Measurements from ENCODE around the gene IL31.

Gene IL31

GRCh38 chr12:122152754-122153153 lies 21.3 kb downstream of the IL31 start:
- no peak for DNase-seq

GRCh38 chr12:122150127-122150681 lies 23.8 kb downstream of the IL31 start:
- no peak for DNase-seq

- no peak for DNase-seq
Observed at GRCh38 chr12:122148657-122149056, 25.4 kb downstream of the IL31 start.

- no peak for DNase-seq
Observed at GRCh38 chr12:122147514-122148290, 26.3 kb downstream of the IL31 start.

- DNase-seq, result no peak
Observed at GRCh38 chr12:122145505-122146330, 28.3 kb downstream of the IL31 start.

- DNase-seq, result no peak
Observed at GRCh38 chr12:122144885-122145284, 29.1 kb downstream of the IL31 start.

GRCh38 chr12:122142857-122143256 lies 31.2 kb downstream of the IL31 start:
- DNase-seq, result no peak

- no peak for DNase-seq
Observed at GRCh38 chr12:122141911-122142725, 31.9 kb downstream of the IL31 start.

GRCh38 chr12:122140467-122141257 lies 33.4 kb downstream of the IL31 start:
- DNase-seq, result no peak

GRCh38 chr12:122139941-122140340 lies 34.1 kb downstream of the IL31 start:
- DNase-seq, result no peak

- DNase-seq, result no peak
Observed at GRCh38 chr12:122139266-122139665, 34.8 kb downstream of the IL31 start.

- peak in 1 of 2 donors; percentile 9 for DNase-seq
Observed at GRCh38 chr12:122138616-122139015, 35.4 kb downstream of the IL31 start.

- DNase-seq, result no peak
Observed at GRCh38 chr12:122138181-122138580, 35.8 kb downstream of the IL31 start.

- DNase-seq, result no peak
Observed at GRCh38 chr12:122137681-122138080, 36.3 kb downstream of the IL31 start.

- DNase-seq, result no peak
Observed at GRCh38 chr12:122137229-122137628, 36.8 kb downstream of the IL31 start.

GRCh38 chr12:122135437-122136031 lies 38.5 kb downstream of the IL31 start:
- no peak for DNase-seq

- DNase-seq, result no peak
Observed at GRCh38 chr12:122133192-122133950, 40.6 kb downstream of the IL31 start.

GRCh38 chr12:122130150-122130549 lies 43.9 kb downstream of the IL31 start:
- DNase-seq, result no peak

- DNase-seq, result no peak
Observed at GRCh38 chr12:122129131-122129530, 44.9 kb downstream of the IL31 start.

- DNase-seq, result no peak
Observed at GRCh38 chr12:122128481-122128880, 45.5 kb downstream of the IL31 start.

- DNase-seq, result no peak
Observed at GRCh38 chr12:122127839-122128238, 46.2 kb downstream of the IL31 start.
